ENCODE measurements around the gene NKX1-2. TPM values are rescaled to one million over a fixed set of nuclear protein-coding genes. Genes with fewer than 3 reads are reported as not detected.

The NKX1-2 gene
- total RNA-seq, 1 donor from 2014 or later: 2.1 TPM

GRCh38 chr10:124417895-124418725 is 31.7 kb downstream of the NKX1-2 start:
- peak overlapping the region; percentile 65 for H3K4me3 ChIP-seq (ENCODE audit: low read depth, low read length)
- H3K27me3 ChIP-seq (ENCODE audit: control insufficient read depth, insufficient read depth, low read length): no peaks in the 10 kb centered on the region
- DNase-seq (ENCODE audit: low read depth) (no peak), FAIRE-seq (no peak)
- no peaks in the 10 kb centered on the region for H3K36me3 ChIP-seq (ENCODE audit: control insufficient read depth, insufficient read depth, low read length)
- TF ChIP-seq CTCF (IDR thresholded peaks at IDR 0.05; ENCODE audit: insufficient read depth, low read length, severe bottlenecking): no peak

GRCh38 chr10:124416733-124417132 is 33.1 kb downstream of the NKX1-2 start:
- Histone ChIP-seq H3K4me3 (ENCODE audit: low read depth, low read length) (no peak overlapping the region), H3K27me3 (ENCODE audit: control insufficient read depth, insufficient read depth, low read length) (no peaks in the 10 kb centered on the region), H3K36me3 (ENCODE audit: control insufficient read depth, insufficient read depth, low read length) (no peaks in the 10 kb centered on the region)
- DNase-seq (ENCODE audit: low read depth) (peak; percentile 53), FAIRE-seq (no peak)
- no peak for TF ChIP-seq CTCF (IDR thresholded peaks at IDR 0.05; ENCODE audit: insufficient read depth, low read length, severe bottlenecking)

- Histone ChIP-seq H3K27me3 (ENCODE audit: control insufficient read depth, insufficient read depth, low read length) (no peaks in the 10 kb centered on the region), H3K4me3 (ENCODE audit: low read depth, low read length) (no peak overlapping the region), H3K36me3 (ENCODE audit: control insufficient read depth, insufficient read depth, low read length) (peaks cover 4% of the 10 kb centered on the region)
- FAIRE-seq: no peak
- TF ChIP-seq CTCF (IDR thresholded peaks at IDR 0.05; ENCODE audit: insufficient read depth, low read length, severe bottlenecking): no peak
- no peak for DNase-seq (ENCODE audit: low read depth)
These were observed 34.6 kb downstream of the NKX1-2 start for GRCh38 chr10:124415210-124415609.

GRCh38 chr10:124414076-124414475 is 35.8 kb downstream of the NKX1-2 start:
- no peaks in the 10 kb centered on the region for H3K27me3 ChIP-seq (ENCODE audit: control insufficient read depth, insufficient read depth, low read length)
- TF ChIP-seq CTCF (IDR thresholded peaks at IDR 0.05; ENCODE audit: insufficient read depth, low read length, severe bottlenecking): no peak
- H3K36me3 ChIP-seq (ENCODE audit: control insufficient read depth, insufficient read depth, low read length): peaks cover 7% of the 10 kb centered on the region
- no peak for FAIRE-seq
- no peak for DNase-seq (ENCODE audit: low read depth)
- no peak overlapping the region for H3K4me3 ChIP-seq (ENCODE audit: low read depth, low read length)

GRCh38 chr10:124409696-124410095 is 40.1 kb downstream of the NKX1-2 start:
- Histone ChIP-seq H3K4me3 (ENCODE audit: low read depth, low read length) (no peak overlapping the region), H3K36me3 (ENCODE audit: control insufficient read depth, insufficient read depth, low read length) (peaks cover 7% of the 10 kb centered on the region), H3K27me3 (ENCODE audit: control insufficient read depth, insufficient read depth, low read length) (no peaks in the 10 kb centered on the region)
- TF ChIP-seq CTCF (IDR thresholded peaks at IDR 0.05; ENCODE audit: insufficient read depth, low read length, severe bottlenecking): no peak
- DNase-seq (ENCODE audit: low read depth): no peak
- FAIRE-seq: no peak

GRCh38 chr10:124408357-124408756 is 41.5 kb downstream of the NKX1-2 start:
- Histone ChIP-seq H3K36me3 (ENCODE audit: control insufficient read depth, insufficient read depth, low read length) (peaks cover 7% of the 10 kb centered on the region), H3K27me3 (ENCODE audit: control insufficient read depth, insufficient read depth, low read length) (no peaks in the 10 kb centered on the region), H3K4me3 (ENCODE audit: low read depth, low read length) (no peak overlapping the region)
- TF ChIP-seq CTCF (IDR thresholded peaks at IDR 0.05; ENCODE audit: insufficient read depth, low read length, severe bottlenecking): no peak
- DNase-seq (ENCODE audit: low read depth) (no peak), FAIRE-seq (no peak)
